Right renal pelvis (tissue), 4 donors: ENCODE results near the gene CAPN13. TPM values are rescaled to one million over a fixed set of nuclear protein-coding genes. Genes with fewer than 3 reads are reported as not detected.
"Not testable (repeated sequence)": the region's sequence is repeated elsewhere in the genome, so short reads cannot be mapped to it uniquely, and the experiment has no call there.

Experiments used
- DNase-seq, 4 donors: peaks; one replicate each; pipeline ENCODE4 v3.0.0-alpha.2; 2013; ENCODE audit warnings: low read depth in 4 of 4, low spot score in 3 of 4, missing footprints in 1 of 4
- polyA plus RNA-seq, 4 donors: library from polyadenylated mRNA; unstranded; fragments of 120-200 nt; gene quantifications; one replicate each; pipeline ENCODE4 v1.2.1, GENCODE V29; 2013; ENCODE audit not compliant: insufficient read length in 4 of 4

Gene CAPN13
- polyA plus RNA-seq, 4 donors = 1.1 to 2.5 (median 1.8) TPM

DNA sequence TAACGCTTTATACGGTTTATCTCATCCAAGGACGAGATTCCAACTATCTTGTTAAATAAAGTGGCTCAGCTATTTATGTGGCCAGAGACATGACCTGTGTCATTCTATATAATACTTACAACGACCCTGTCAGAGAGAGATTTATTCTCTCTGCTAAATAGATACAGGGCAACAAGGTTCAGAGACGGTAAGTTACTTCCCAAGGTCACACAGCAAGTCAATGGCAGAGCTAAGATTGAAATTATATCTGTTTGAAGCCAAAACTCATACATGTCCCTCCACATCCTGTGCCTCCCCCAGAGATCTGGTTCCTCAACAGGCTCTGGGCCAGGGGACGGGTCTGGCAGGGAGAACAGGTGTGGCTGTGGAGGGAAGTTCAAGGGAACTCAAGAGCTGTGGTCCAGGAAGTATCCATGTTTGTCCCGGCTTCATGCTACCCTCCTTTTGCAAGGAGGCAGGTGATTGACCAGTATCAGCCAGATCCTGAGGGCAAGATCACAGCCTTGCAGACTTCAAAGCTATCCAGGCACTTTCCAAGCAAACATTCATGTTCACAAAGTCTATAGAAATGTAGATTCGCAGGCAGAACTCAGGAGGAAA, 99.8 kb downstream of the CAPN13 start:
- no peak for DNase-seq

DNA sequence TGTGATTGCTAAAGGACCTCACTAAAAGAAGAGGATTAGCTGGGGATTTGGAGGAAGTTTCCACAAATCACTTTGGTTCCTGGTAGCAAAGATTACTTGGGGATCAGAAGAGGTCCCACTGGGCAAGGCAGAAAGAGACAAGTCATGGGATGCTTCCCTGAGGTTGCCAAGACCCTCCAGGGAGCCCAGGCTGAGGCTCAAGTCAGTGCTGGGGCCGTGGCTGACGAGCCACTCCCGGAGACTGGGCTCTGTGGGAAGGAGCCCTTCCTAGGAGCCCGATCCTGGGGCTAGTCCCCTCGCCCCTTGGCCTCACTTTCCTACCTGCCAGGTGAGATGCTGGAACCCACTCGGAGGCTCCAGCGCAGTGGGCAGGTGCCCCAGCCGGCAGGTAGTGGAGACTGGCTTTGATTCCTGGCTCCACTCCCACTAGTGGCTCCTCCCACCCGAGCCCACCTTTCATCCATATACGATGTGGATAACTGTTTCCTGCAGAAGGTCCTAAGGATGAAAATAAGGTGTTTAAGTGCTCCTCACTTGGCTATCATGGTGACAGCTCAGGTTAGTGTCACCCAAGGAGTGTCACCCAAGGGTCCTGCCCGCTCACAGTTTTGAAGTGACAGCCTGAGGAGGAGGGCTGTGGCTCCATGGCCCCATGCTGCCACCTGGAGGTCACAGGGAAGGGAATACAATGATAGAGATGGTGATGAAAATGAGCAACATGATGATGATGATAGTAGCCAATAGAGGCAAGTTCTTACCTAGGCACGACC, 100.5 kb downstream of the CAPN13 start:
- peak in 2 of 4 donors; percentile 36 to 48 for DNase-seq

DNA sequence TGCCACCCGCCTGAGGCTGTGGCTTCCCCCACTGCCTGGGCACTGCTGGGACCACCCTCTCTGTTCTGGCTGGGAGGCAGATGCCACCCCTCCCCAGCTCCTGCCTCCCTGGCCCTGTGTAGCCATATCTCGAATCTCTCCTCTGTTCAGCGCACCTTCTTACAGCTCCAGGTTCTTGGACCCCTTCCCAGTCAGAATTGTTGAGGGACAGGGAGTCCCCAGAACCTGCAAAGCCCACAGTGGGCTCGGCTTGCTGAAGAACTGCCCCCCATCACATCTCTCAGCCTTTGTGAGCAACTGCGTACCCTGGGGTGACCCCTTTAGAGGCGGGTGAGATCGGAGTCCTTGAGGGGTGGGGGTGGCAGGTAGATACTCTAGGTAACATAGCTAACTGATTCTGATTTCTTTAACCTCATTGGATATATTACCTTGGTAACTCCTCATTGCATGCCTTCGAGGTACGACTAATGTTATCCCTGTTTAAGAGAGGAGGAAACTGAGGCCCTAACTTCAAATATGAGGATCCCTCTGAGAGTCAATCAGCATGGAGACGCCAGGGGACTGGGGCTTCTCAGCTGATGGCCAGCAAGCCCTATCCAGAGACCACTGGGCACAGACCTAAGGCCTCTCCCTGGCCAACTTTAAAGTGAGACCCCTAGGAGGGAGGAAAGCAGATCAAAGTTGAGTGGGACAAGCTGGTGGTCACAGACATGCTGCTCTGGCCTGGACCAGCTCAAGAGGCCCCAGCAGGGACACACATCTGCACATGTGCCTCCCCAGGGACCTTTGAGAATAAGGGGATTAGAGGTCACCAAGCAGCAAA, 101.3 kb downstream of the CAPN13 start:
- no peak for DNase-seq

DNA sequence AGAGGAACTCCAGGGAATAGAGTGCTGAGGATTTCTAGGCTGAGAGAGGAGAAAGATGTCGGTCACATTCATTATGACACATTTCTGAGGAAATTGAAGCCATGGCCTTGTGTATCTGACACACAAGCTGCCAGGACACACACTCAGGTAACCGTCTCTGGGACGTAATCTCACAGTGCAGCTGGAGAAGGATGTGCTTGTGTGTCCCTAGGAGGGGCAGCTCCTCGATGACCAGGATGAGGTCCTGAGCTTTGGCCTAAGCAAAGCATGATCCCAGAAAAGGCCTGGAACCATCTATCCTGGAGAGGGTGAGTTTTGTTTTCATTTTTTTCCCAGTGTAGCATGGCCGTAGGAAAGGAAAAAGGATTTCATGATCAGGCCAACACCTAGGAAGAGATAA, 102.2 kb downstream of the CAPN13 start:
- DNase-seq = no peak

DNA sequence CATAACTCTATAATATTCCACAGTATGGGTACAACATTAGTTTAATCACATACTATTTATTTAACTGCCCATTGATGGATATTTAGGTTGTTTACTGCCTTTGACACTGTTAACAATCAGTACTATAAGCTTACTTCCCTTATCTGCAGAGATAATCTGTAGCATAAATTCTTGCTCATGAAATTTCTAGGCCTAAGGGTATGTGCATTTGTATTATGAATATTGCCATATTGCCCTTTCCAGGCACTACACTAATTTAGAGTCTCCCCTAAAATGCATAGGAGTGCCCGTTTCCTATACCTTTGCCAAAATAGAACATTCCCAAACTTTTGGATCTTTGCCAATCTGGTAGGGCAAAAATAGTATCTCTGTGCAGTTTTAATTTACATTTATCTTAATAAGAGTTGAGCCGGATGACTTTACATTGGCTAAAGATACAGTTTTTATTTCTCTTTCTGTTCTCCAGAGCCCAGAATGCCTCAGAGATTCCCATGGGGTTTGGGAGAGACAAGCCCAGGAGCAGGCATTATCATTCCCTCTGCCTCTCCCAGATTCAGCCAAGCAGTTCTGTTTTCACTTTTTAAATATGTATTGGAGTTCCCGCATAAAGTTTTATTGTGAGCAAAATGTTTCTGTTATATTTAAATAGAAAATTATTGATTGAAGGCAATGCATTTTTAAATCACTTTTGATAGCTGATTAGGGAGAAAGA, 102.8 kb downstream of the CAPN13 start:
- DNase-seq = no peak

DNA sequence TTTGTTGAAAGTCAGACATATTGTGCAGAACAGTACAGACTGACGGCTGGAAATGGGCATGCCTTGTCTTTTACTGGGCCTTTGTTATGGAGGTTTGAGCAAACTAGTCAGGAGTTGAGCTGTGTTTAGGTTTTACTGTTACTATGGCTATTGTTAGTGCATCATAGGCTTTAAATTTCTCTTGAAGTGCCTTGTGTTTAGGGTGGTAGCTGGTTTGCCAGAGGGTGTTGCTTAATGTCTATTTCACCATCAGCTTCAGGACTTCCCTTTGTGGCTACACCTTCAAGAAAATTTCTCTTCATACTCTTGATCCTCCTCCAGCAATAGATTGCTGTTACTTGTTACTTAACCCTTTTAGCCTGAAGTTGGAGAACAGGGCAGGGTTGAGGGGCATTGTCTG, 104.6 kb downstream of the CAPN13 start:
- DNase-seq = no peak

DNA sequence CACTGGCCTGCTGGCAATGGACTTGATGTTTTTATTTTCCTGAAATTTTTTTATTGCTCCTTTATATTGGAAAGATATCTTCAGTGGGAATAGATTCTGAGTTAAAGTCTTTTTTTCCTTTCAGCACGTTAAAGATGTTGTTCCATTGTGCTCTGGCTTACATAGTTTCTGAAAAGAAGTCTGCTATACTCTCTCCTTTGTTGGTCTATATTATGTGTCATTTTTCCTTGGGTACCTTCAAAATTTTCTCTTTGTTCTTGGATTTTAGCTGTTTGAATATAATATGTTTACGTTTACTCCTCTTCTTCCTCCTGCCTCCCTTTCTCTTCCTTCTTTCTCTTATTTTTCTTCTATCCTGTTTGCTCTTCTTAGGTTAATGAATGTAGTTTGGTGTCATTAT, 105.5 kb downstream of the CAPN13 start:
- no peak for DNase-seq

DNA sequence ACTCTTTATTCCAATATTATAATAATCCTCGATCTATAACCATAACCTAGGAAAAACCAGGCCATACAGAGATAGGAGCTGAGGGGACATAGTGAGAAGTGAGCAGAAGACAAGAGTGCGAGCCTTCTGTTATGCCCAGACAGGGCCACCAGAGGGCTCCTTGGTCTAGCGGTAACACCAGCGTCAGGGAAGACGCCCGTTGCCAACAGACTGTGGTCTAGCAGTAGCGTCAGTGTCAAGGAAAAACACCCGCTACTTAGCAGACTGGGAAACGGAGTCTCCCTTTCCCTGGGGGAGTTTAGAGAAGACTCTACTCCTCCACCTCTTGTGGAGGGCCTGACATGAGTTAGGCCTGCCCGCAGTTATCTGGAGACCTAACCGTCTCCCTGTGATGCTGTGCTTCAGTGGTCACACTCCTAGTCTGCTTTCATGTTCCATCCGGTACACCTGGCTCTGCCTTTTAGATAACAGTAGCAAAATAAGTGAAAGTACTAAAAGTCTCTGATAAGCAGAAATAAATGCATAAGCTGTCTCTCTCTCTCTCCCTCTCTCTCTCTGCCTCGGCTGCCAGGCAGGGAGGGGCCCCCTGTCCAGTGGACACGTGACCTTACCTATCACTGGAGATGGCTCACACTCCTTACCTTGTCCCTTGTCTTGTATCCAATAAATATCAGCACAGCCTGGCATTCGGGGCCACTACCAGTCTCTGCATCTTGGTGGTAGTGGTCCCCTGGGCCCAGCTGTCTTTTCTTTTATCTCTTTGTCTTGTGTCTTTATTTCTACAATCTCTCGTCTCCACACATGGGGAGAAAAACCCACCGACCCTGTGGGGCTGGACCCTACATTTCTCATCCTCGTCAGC, 109.8 kb downstream of the CAPN13 start:
- DNase-seq = not testable (repeated sequence)

GRCh38 chr2:30695749-30696148, 111.5 kb downstream of the CAPN13 start:
- DNase-seq = no peak

- DNase-seq = no peak
Observed at GRCh38 chr2:30694286-30695055, 112.8 kb downstream of the CAPN13 start.

- DNase-seq = no peak
Observed at GRCh38 chr2:30693821-30694281, 113.4 kb downstream of the CAPN13 start.

DNA sequence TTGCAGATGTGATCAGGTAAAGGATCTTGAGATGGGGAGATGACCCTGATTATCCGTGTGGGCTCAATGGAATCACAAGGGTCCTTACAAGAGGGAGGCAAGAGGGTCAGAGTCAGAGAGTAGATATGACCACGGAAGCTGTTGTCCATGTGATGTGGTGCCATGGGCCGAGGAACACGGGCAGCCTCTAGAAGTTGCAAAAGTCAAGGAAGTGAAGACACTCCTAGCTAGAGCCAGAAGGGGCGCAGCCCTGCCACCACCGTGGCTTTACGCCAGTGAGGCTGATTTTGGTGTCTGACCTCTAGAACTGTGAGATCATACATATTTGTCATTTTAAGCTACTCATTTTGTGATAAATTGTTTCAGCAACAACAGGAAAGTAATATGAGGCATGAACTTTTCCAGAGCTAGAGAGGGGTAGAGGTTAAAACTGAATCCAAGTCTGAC, 114.4 kb downstream of the CAPN13 start:
- no peak for DNase-seq

DNA sequence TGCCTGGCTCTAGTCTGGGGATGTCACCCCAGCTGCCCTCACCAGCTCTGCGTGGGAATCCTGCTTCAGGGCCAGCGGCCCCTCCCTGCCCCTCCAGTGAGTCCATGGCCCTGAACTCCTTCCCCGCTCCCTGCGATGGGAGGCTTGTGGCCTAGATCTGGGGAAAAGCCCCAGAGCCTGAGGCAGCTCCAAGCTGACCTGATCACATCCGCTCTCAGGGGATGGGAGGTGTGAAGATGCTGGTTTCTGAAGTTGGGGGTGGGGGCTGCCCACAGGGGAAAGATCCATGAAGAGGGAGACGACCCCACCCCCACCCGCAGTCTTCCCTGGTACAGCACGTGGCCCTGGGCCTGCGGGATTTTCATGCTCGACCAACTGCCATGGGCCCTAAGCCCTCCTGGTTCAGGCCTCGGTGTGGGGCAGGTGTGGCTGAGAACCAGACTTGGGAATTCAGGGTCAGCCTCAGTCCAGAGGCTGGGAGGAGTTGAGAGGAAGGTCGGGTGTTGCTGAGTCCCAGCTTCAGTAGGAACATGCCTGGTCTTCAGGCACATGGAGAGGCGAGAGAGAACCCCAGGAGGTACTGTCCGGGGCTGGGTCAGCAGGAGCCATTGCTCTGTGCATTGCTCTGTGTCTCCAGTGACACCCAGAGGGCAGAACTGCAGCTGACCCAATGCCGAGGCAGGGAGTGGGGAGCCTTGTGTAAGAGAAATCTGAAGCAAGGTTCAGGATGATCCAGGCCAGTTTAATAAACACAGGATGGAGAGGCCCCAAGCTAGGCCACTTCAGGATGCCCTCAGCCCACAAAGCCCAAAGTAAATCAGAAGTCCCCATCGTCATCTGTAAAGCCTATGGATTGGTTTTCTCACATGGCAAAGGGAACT, 115.1 kb downstream of the CAPN13 start:
- DNase-seq = no peak

DNA sequence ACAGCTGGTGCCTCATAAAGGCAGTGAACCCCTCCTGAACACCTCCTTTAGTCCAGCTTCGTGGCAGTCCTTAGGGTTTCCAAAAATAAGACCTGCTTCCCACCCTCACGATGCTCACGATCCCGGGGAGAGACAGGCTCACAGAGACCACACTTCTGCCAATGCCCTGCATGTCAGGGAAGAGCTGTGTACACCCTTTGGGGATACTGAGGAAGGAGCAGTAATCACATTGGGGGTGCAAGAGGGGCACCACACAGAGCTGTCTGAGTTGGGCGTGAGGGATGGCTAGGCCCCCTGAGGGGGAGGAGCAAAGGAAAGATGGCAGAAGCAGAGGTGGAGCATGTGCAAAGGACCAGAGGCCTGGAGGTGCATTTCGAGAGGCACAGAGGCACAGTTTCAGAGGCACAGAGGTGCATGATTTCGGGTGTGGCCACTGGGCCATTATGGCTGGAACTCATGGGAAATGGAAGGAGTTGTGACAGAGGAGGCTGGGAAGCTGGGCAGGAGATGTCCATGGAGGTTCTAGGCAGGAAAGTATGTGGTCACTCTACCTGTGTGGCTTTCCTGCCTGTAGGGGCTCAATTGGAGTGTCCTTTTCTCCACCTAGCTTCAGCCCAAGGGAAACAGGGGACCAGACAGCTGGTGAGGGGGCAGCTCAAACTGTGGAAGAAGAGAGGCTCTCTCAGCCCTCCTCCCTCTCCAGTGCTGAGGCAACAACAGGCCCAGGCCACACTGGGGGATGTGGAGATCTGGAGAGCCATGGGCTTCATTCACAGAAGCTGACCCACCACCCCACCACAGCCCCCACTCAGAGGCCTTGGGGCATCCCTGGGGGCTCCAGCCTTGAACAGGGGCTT, 115.9 kb downstream of the CAPN13 start:
- DNase-seq = no peak

DNA sequence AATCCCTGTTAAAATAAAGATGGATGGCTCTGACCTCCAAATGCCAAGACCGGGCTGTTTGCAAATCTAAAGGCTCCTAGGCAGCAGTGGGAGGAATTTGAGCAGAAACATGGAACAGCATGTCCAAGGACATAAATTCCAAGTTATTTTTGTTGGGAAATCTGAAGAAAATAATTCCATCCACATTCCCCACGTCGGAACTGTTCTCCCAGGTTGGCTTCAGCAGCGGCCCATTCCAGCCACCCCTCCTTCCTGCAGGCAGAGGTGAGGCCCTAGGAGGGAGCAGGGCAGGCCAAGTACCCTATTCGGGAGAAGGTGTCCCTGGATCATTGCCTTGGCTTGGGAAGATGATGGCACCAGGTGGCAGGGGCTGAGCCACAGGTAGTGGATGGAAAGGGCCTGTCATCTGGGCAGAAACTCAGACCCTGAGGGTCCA, 117.1 kb downstream of the CAPN13 start:
- DNase-seq = no peak

GRCh38 chr2:30689496-30690125, 117.6 kb downstream of the CAPN13 start:
- DNase-seq = no peak
